GM19468 (cell line): ENCODE measurements around the gene GRB7.
"Not testable (repeated sequence)": the region's sequence is repeated elsewhere in the genome, so short reads cannot be mapped to it uniquely, and the experiment has no call there.

Experiments
- ATAC-seq: cut with Tn5 transposase; IDR thresholded peaks from one replicate; pipeline ENCODE4 v1.9.1; 2021; ENCODE audit warnings: mild to moderate bottlenecking, moderate library complexity, moderate number of reproducible peaks; ENCODE audit not compliant: unreplicated experiment; ENCODE audit errors: extremely low read depth

Gene GRB7

GRCh38 chr17:39748444-39749034 lies 10.8 kb downstream of the GRB7 start:
- ATAC-seq, result not testable (repeated sequence)

GRCh38 chr17:39750131-39751015 lies 12.6 kb downstream of the GRB7 start:
- no peak for ATAC-seq

GRCh38 chr17:39751016-39751543 lies 13.3 kb downstream of the GRB7 start:
- ATAC-seq, result no peak

GRCh38 chr17:39751637-39752036 lies 13.9 kb downstream of the GRB7 start:
- no peak for ATAC-seq

DNA sequence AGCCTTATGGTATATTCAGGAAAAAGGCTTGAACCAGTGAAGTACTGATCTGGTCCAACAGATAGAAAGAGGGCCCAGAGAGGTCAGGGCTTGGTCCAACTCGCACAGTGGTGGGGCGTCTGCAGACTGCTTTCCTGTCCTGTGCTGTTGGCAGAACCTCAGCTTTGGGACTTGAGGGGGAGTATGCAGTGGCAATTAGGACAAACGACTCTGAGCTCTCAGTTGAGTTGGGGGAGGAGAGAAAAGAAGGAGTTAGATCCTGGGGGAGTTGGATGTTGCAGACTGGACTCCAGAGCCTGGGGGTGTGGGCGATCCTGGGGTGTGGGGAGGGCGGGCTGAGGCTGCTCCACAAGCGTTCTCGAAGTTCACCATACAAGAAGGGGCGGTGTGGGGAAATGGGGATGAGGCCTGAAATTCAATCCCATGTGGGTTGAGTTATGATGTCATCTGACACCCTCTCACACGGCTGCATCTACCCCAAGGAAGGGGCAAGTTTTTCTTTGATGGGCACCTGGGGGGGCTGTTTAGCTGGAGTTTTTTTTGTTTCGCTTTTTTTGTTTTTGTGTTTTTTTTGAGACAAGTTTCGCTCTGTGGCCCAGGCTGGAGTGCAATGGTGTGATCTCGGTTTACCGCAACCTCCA lies 14.6 kb downstream of the GRB7 start:
- ATAC-seq, result no peak

- peak; percentile 11 for ATAC-seq
These were observed 15.9 kb downstream of the GRB7 start for GRCh38 chr17:39753514-39754160.

GRCh38 chr17:39754161-39754957 lies 16.6 kb downstream of the GRB7 start:
- ATAC-seq, result peak; percentile 69

DNA sequence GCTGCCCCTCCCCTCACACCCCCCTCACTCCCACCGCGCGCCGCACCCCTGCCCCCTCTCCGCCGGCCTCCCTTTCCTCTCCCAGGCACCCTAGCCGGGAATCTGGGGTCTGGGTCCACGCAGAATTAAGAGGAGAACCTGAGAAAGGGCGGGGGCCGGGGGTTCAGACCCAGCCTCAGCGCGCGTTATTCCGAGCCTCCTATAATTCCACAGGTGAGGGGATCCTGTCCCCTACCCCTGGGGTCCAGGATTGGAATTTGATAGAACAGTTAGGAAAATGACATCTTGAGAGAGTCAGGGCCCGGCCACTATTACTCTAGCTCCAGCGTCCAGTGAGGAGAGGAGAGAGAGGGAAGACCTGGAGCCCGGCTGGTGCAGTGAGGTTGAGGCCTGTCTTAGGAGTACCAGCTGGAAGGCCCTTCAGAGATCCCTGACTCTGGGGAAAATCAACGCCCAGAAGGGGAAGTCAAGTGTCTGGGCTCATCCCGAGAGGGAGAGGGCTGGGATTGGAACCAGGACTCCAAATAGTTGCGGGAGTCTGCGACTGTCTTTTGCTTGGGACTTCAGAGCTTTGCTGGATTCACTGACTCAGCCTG lies 17.3 kb downstream of the GRB7 start:
- no peak for ATAC-seq

DNA sequence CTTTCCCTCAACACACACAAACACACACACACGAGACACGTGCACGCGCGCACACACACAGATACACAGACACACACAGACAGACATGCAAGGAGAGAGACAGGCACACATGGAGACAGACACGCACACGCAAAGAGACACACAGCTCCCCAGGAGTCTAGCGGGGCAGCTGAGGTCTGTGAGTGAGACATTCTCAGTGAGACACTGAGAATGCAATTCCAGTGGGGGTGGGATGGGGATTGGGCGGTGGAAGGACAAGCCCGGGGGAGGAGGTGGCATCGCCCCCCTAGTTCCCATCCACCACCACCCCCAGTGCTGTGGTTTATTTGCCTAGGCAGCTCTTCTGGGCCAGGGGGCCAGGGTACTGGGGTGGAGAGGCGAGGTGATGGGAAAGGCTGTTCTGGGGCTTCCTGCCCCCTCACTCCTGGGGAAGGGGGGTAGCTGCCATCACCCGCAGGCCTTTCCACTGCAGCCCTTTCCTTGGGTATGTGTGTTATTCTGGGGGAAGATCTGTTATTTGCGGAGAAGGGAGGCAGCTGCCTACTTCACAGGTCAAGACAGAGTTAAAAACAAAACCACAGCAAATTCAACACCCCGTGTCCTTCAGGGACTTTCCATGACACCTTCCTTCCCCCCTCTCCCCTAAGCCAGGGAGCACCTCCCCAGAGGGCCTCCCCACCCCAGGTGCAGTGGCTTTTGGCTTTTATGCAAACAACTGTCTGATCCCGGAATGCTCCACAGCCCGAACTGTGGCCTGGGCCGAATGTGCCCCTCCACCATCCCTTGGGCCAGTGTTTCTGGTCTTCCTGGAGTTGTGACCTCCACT lies 18.0 kb downstream of the GRB7 start:
- ATAC-seq, result no peak

GRCh38 chr17:39756380-39757079 lies 18.8 kb downstream of the GRB7 start:
- ATAC-seq, result no peak

- no peak for ATAC-seq
These were observed 19.5 kb downstream of the GRB7 start for GRCh38 chr17:39757176-39757662.

- ATAC-seq, result no peak
These were observed 20.5 kb downstream of the GRB7 start for GRCh38 chr17:39757931-39758873.

DNA sequence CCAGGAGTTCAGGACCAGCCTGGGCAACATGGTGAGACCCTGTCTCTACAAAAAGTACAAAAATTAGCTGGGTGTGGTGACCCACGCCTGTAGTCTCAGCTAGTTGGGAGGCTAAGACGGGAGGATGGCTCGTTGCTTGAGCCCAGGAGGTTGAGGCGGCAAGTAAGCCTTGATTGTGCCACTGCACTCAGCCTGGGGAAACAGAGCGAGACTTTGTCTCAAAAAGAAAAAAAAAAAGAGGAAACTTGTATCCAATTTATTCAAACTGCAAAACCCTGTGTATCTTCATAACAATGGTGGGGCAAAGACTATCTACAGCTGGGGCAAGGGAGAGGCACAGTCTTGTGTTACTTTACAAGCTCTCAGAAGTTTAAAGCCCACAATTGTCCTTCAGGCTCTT lies 21.5 kb downstream of the GRB7 start:
- no peak for ATAC-seq

- ATAC-seq, result no peak
These were observed 24.2 kb downstream of the GRB7 start for GRCh38 chr17:39761861-39762496.

DNA sequence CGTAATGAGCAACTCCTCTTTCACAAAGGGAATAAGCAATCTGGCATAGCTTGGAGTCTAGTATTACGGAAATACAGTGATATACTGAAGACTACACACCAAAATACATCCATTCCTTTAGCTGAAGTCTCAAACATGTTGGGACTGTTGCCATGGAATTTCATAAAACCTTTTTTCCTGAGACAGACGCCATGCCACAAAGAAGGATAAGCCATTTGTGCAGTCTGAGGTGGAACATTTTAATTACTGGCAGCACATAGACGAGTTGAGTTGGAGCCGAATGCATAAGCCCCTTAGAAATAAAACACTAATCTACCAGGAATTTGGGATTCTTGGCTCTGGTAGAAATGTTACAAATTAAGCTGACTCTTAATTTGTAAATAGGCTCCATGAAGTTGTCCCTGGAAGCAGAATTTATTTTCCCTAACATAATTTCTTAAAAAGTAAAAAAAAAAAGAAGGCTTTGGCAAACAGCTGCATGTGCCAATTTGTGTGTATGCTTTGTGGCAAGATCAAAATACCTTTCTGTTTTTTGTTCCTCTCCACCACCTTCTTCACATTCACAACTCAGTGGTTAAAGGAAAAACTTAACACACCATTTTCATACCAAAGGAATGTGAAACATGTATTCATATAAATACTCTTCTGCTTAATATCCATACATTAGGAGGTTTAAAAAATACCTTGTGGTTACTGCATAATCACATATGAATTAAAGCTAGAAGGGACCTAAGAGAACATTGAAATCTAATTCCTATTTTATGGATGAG lies 25.5 kb downstream of the GRB7 start:
- no peak for ATAC-seq
